ENCODE results near the gene AIG1.
"Not testable (repeated sequence)": the region's sequence is repeated elsewhere in the genome, so short reads cannot be mapped to it uniquely, and the experiment has no call there.

- not testable (repeated sequence) for TF ChIP-seq EZH2, CTCF (IDR thresholded peaks at IDR 0.05)
Measured at GRCh38 chr6:143168396-143168816, 107.7 kb downstream of the AIG1 start.
